HEK293 (cell line): Measurements from ENCODE around the gene LDLRAP1.

Source experiments
- CTCF ChIA-PET: fragments of 350-600 bp; formaldehyde crosslinking; extraction: SDS; loops from one replicate; lab custom pipeline; 2021; ENCODE audit warnings: antibody characterized with exemption; lab: Yijun Ruan, JAX
- POLR2A ChIA-PET: fragments of 300-600 bp; formaldehyde crosslinking; extraction: SDS; loops from one replicate; lab custom pipeline; 2020; ENCODE audit warnings: antibody characterized with exemption, inconsistent platforms; lab: Yijun Ruan, JAX
- H3K27ac ChIP-seq: fragments of 200-500 bp; sonication (Bioruptor generic); 2 replicates; pipeline ENCODE4 v1.5.1; 2014; ENCODE audit warnings: low read depth, low read length, control low read depth, inconsistent platforms; ENCODE audit errors: extremely low read depth
- H3K36me3 ChIP-seq, 2 experiments: fragments of 200-500 bp in 1 of 2; sonication (Bioruptor generic) in 1 of 2; 1 replicate in 1 of 2; 2 replicates in 1 of 2; pipeline ENCODE4 v1.5.1; 2014 to 2017; ENCODE audit warnings: inconsistent platforms in 2 of 2, low read length in 2 of 2; ENCODE audit not compliant: control insufficient read depth in 2 of 2, insufficient read depth in 1 of 2
- H3K4me1 ChIP-seq: fragments of 200-500 bp; sonication (Bioruptor generic); 2 replicates; pipeline ENCODE4 v1.5.1; 2014; ENCODE audit warnings: mild to moderate bottlenecking, low read length, inconsistent platforms; ENCODE audit not compliant: control insufficient read depth, insufficient read depth
- H3K4me3 ChIP-seq: 2 replicates; pipeline ENCODE4 v1.5.1; 2011; ENCODE audit warnings: low read depth, mild to moderate bottlenecking, control low read depth, low read length, moderate library complexity
- H3K9me3 ChIP-seq: fragments of 200-500 bp; sonication (Bioruptor generic); 2 replicates; pipeline ENCODE4 v1.5.1; 2014; ENCODE audit warnings: low read depth, low read length, inconsistent platforms; ENCODE audit not compliant: control insufficient read depth, insufficient read depth
- HOXD13 ChIP-seq: sonication (generic); formaldehyde crosslinking; IDR thresholded peaks from 2 replicates; pipeline ENCODE4 v1.8.0; 2022; ENCODE audit warnings: missing genetic modification reagents, borderline replicate concordance
- KLF10 ChIP-seq: fragments of 450-650 bp; IDR thresholded peaks from 2 replicates; pipeline ENCODE4 v1.5.1; 2018; ENCODE audit warnings: missing biosample characterization, mild to moderate bottlenecking, missing genetic modification characterization
- KLF16 ChIP-seq: fragments of 450-650 bp; formaldehyde crosslinking; IDR thresholded peaks from 2 replicates; pipeline ENCODE4 v1.5.1; 2017; ENCODE audit warnings: missing biosample characterization, missing genetic modification characterization
- KLF9 ChIP-seq: fragments of 450-650 bp; formaldehyde crosslinking; IDR thresholded peaks from 2 replicates; pipeline ENCODE4 v1.5.1; 2016; ENCODE audit warnings: missing biosample characterization, missing genetic modification characterization, low read depth
- TCF7L2 ChIP-seq: IDR thresholded peaks from 2 replicates; pipeline ENCODE4 v1.6.1; 2011; ENCODE audit warnings: low read depth, mild to moderate bottlenecking, inconsistent platforms, low read length, moderate library complexity, borderline replicate concordance
- ZNF140 ChIP-seq: fragments of 450-650 bp; formaldehyde crosslinking; IDR thresholded peaks from 2 replicates; pipeline ENCODE4 v1.5.1; 2016; ENCODE audit warnings: missing biosample characterization, missing genetic modification characterization
- ZNF146 ChIP-seq: fragments of 450-650 bp; formaldehyde crosslinking; IDR thresholded peaks from 2 replicates; pipeline ENCODE4 v1.5.1; 2016; ENCODE audit warnings: missing biosample characterization, missing genetic modification characterization
- ZNF148 ChIP-seq: fragments of 450-650 bp; formaldehyde crosslinking; IDR thresholded peaks from 2 replicates; pipeline ENCODE4 v1.5.0; 2017; ENCODE audit warnings: missing biosample characterization, missing genetic modification characterization, borderline replicate concordance
- ZNF157 ChIP-seq: fragments of 450-650 bp; formaldehyde crosslinking; IDR thresholded peaks from 2 replicates; pipeline ENCODE4 v1.5.1; 2016; ENCODE audit warnings: missing biosample characterization, missing genetic modification characterization
- ZNF169 ChIP-seq: fragments of 450-650 bp; formaldehyde crosslinking; IDR thresholded peaks from 2 replicates; pipeline ENCODE4 v1.5.1; 2016; ENCODE audit warnings: missing biosample characterization, missing genetic modification characterization
- ZNF19 ChIP-seq: fragments of 450-650 bp; formaldehyde crosslinking; IDR thresholded peaks from 2 replicates; pipeline ENCODE4; 2016; ENCODE audit warnings: missing biosample characterization, missing genetic modification characterization, low read depth
- ZNF2 ChIP-seq: fragments of 450-650 bp; formaldehyde crosslinking; IDR thresholded peaks from 2 replicates; pipeline ENCODE4 v1.5.1; 2016; ENCODE audit warnings: missing biosample characterization, missing genetic modification characterization
- ZNF391 ChIP-seq: fragments of 450-650 bp; formaldehyde crosslinking; IDR thresholded peaks from 2 replicates; pipeline ENCODE4 v1.5.1; 2016; ENCODE audit warnings: low read depth, missing biosample characterization, missing genetic modification characterization, borderline replicate concordance
- ZNF423 ChIP-seq: fragments of 450-650 bp; formaldehyde crosslinking; IDR thresholded peaks from 2 replicates; pipeline ENCODE4 v1.5.1; 2016; ENCODE audit warnings: missing biosample characterization, missing genetic modification characterization
- ZNF426 ChIP-seq: fragments of 450-650 bp; formaldehyde crosslinking; IDR thresholded peaks from 2 replicates; pipeline ENCODE4 v1.5.1; 2017; ENCODE audit warnings: missing biosample characterization, missing genetic modification characterization, mild to moderate bottlenecking, inconsistent platforms, moderate library complexity
- ZNF433 ChIP-seq: fragments of 450-650 bp; formaldehyde crosslinking; IDR thresholded peaks from 2 replicates; pipeline ENCODE4 v1.5.1; 2016; ENCODE audit warnings: missing biosample characterization, missing genetic modification characterization, low read depth
- ZNF529 ChIP-seq: fragments of 450-650 bp; formaldehyde crosslinking; IDR thresholded peaks from 2 replicates; pipeline ENCODE4 v1.5.1; 2017; ENCODE audit warnings: missing genetic modification characterization, missing biosample characterization; ENCODE audit not compliant: insufficient replicate concordance
- ZNF549 ChIP-seq: fragments of 450-650 bp; IDR thresholded peaks from 2 replicates; pipeline ENCODE4 v1.5.1; 2018; ENCODE audit warnings: missing biosample characterization, missing genetic modification characterization, mild to moderate bottlenecking, inconsistent platforms, moderate library complexity
- ZNF558 ChIP-seq: fragments of 450-650 bp; formaldehyde crosslinking; IDR thresholded peaks from 2 replicates; pipeline ENCODE4 v1.5.1; 2016; ENCODE audit warnings: missing biosample characterization, missing genetic modification characterization
- ZNF610 ChIP-seq: fragments of 450-650 bp; formaldehyde crosslinking; IDR thresholded peaks from 2 replicates; pipeline ENCODE4 v1.5.1; 2016; ENCODE audit warnings: missing biosample characterization, missing genetic modification characterization, borderline replicate concordance
- ZNF664 ChIP-seq: fragments of 450-650 bp; formaldehyde crosslinking; IDR thresholded peaks from 2 replicates; pipeline ENCODE4 v1.5.1; 2016; ENCODE audit warnings: missing biosample characterization, missing genetic modification characterization
- ZSCAN23 ChIP-seq: fragments of 450-650 bp; formaldehyde crosslinking; IDR thresholded peaks from 2 replicates; pipeline ENCODE4 v1.5.1; 2016; ENCODE audit warnings: missing biosample characterization, missing genetic modification characterization
- TF ChIP-seq, protein P1 (sequence below): fragments of 450-650 bp; formaldehyde crosslinking; IDR thresholded peaks from 2 replicates; pipeline ENCODE4 v1.5.1; 2016; ENCODE audit warnings: missing biosample characterization, missing genetic modification characterization

LDLRAP1 gene

GRCh38 chr1:25516686-25517085 lies 26.7 kb upstream of the LDLRAP1 start:
- Histone ChIP-seq H3K36me3 (no peaks in the 10 kb centered on the region), H3K9me3 (no peaks in the 10 kb centered on the region), H3K4me3 (no peak overlapping the region), H3K4me1 (no peaks in the 10 kb centered on the region), H3K27ac (no peak overlapping the region)
- ChIA-PET POLR2A (no interaction called here), CTCF (interaction anchor here (0.6 to 1.1 kb wide), 3 partner anchors 63 to 817 kb away, joined by 3 to 4 read pairs (median 3); no protein-coding TSS in a partner anchor)
- TF ChIP-seq ZNF664, result no peak
- TF ChIP-seq ZNF423 (tag by site-specific recombination), result no peak
- TF ChIP-seq KLF9 (tag by site-specific recombination), result no peak
- TF ChIP-seq ZNF558, result no peak
- no peak for TF ChIP-seq ZNF610 (tag by site-specific recombination)
- TF ChIP-seq KLF16 (tag by site-specific recombination), result no peak
- no peak for TF ChIP-seq ZNF140 (tag by site-specific recombination)
- TF ChIP-seq KLF10 (tag by site-specific recombination), result no peak
- TF ChIP-seq ZNF19, result no peak
- TF ChIP-seq ZNF391 (tag by site-specific recombination), result no peak
- TF ChIP-seq, protein P1, sequence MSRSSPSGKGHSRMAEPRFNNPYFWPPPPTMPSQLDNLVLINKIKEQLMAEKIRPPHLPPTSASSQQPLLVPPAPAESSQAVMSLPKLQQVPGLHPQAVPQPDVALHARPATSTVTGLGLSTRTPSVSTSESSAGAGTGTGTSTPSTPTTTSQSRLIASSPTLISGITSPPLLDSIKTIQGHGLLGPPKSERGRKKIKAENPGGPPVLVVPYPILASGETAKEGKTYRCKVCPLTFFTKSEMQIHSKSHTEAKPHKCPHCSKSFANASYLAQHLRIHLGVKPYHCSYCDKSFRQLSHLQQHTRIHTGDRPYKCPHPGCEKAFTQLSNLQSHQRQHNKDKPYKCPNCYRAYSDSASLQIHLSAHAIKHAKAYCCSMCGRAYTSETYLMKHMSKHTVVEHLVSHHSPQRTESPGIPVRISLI (tag by site-specific recombination), result no peak
- TF ChIP-seq ZNF433, result no peak
- no peak for TF ChIP-seq ZSCAN23 (tag by site-specific recombination)
- no peak for TF ChIP-seq HOXD13 (CRISPR knock-in tag)
- TF ChIP-seq ZNF148 (tag by site-specific recombination), result no peak
- no peak for TF ChIP-seq ZNF426 (tag by site-specific recombination)
- no peak for TF ChIP-seq ZNF549 (tag by site-specific recombination)
- no peak for TF ChIP-seq TCF7L2
- TF ChIP-seq ZNF157, result no peak
- TF ChIP-seq ZNF529 (tag by site-specific recombination), result no peak

DNA sequence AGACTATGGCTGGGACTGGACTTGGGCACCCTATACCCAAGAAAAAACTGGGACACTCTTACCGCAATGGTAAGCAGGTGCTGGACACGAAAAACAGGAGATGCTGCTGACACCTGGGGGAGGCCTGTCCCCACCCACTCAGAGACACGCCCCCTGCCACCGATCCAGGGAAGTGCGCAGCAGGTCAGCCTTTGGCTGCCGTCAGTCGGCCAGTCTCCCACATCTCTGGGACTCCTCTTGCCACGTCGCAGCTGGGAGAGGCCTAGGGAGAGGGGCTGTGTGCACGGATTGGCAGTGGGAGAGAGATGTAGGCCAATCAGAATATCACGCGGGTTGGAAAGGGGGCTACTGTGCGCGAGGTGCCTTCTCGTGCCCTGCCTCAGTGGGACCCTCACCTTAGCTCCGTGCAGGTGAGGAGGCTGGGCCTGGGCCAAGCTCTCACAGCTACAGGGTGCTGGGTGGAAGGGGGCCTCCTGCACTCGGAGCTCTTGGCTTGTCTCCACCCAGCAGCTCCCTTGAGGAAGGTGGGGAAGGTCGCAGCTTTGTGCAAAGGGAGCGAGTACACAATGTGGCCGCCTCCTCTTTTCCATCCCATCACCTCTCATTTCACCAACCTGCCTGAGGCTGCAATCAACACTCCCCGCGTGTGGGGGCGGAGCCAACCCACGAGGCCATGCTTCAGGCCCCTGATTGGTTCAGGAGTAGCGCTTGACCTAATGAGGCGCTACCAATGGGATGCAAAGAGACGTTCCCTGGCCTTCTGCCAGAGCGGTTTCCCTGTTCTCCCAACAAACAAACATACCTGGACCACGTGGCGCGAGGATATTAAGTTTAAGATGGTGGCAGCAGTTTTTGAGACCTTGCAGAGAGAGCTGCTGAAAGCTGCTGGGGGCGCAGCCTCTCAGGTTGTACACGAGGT lies 25.7 kb upstream of the LDLRAP1 start:
- H3K27ac ChIP-seq, result no peak overlapping the region
- H3K4me1 ChIP-seq, result no peaks in the 10 kb centered on the region
- POLR2A ChIA-PET, result no interaction called here
- no peak for TF ChIP-seq ZNF169
- no peak for TF ChIP-seq ZNF146
- no peak for TF ChIP-seq ZNF2
- no peak overlapping the region for H3K4me3 ChIP-seq
- H3K36me3 ChIP-seq, result no peaks in the 10 kb centered on the region
- no peaks in the 10 kb centered on the region for H3K9me3 ChIP-seq
- CTCF ChIA-PET, result interaction anchor here (1.0 to 2.6 kb wide), 3 partner anchors 9 to 16 kb away, joined by 4 to 8 read pairs (median 7); no protein-coding TSS in a partner anchor
